WTC11 (cell line): ENCODE results near the gene PHACTR3. TPM values are rescaled to one million over a fixed set of nuclear protein-coding genes. Genes with fewer than 3 reads are reported as not detected.

ENCODE experiments used
- ATAC-seq: fragments of 200-7000 bp; cut with Tn5 transposase; 2 replicates; pipeline ENCODE4 v1.10.0; 2021; ENCODE audit warnings: mild to moderate bottlenecking, moderate library complexity
- CTCF ChIA-PET: fragments of 300-600 bp; sonication (Branson Sonifier 250); formaldehyde crosslinking; loops from one replicate; lab custom pipeline; 2021; ENCODE audit warnings: antibody characterized with exemption; lab: Charles Lee
- POLR2A ChIA-PET: fragments of 350-600 bp; sonication (Branson Sonifier 250); formaldehyde crosslinking; loops from one replicate; lab custom pipeline; 2021; ENCODE audit warnings: antibody characterized with exemption; lab: Charles Lee
- DNase-seq: peaks from one replicate; pipeline ENCODE4 v3.0.0; 2021; ENCODE audit warnings: low spot score
- H3K27ac Mint-ChIP-seq: 2 replicates; pipeline ENCODE4 v1.8.0; 2021; ENCODE audit warnings: mixed read lengths
- H3K27me3 Mint-ChIP-seq: 2 replicates; pipeline ENCODE4 v1.8.0; 2021; ENCODE audit warnings: low read depth, mild to moderate bottlenecking, moderate library complexity, mixed read lengths
- H3K36me3 Mint-ChIP-seq: 2 replicates; pipeline ENCODE4 v1.8.0; 2021; ENCODE audit warnings: mixed read lengths
- H3K4me1 Mint-ChIP-seq: 2 replicates; pipeline ENCODE4 v1.8.0; 2022; ENCODE audit warnings: mixed read lengths
- H3K4me3 Mint-ChIP-seq: 2 replicates; pipeline ENCODE4 v1.8.0; 2021; ENCODE audit warnings: mild to moderate bottlenecking, moderate library complexity, mixed read lengths
- H3K9me3 Mint-ChIP-seq: 2 replicates; pipeline ENCODE4 v1.8.0; 2021; ENCODE audit warnings: mixed read lengths
- AR ChIP-seq: fragments of 250-450 bp; sonication (Bioruptor Pico); IDR thresholded peaks from 2 replicates; pipeline ENCODE4 v1.9.0; 2021; ENCODE audit warnings: mild to moderate bottlenecking
- ATF2 ChIP-seq: sonication (generic); formaldehyde crosslinking; IDR thresholded peaks from 2 replicates; pipeline ENCODE4 v1.8.1; 2022; ENCODE audit warnings: low read depth, missing genetic modification reagents, borderline replicate concordance
- ATF6 ChIP-seq: sonication (generic); formaldehyde crosslinking; IDR thresholded peaks from 2 replicates; pipeline ENCODE4 v1.8.1; 2023; ENCODE audit warnings: mild to moderate bottlenecking, missing genetic modification reagents
- E2F1 ChIP-seq: sonication (generic); formaldehyde crosslinking; IDR thresholded peaks from 2 replicates; pipeline ENCODE4 v1.8.0; 2022; ENCODE audit warnings: mild to moderate bottlenecking, missing genetic modification reagents
- E2F5 ChIP-seq: sonication (generic); formaldehyde crosslinking; IDR thresholded peaks from 2 replicates; pipeline ENCODE4 v1.8.1; 2022; ENCODE audit warnings: mild to moderate bottlenecking, moderate library complexity, missing genetic modification reagents
- ELF4 ChIP-seq: sonication (generic); formaldehyde crosslinking; IDR thresholded peaks from 2 replicates; pipeline ENCODE4 v1.8.1; 2022; ENCODE audit warnings: low read depth, mild to moderate bottlenecking, moderate library complexity, missing genetic modification reagents
- FOXP4 ChIP-seq: sonication (generic); formaldehyde crosslinking; IDR thresholded peaks from 2 replicates; pipeline ENCODE4 v1.8.0; 2022; ENCODE audit warnings: mild to moderate bottlenecking, missing genetic modification reagents
- HMGA2 ChIP-seq: fragments of 250-450 bp; sonication (Bioruptor Pico); IDR thresholded peaks from 2 replicates; pipeline ENCODE4 v1.4.0; 2021; ENCODE audit warnings: mild to moderate bottlenecking, moderate library complexity
- KAT7 ChIP-seq: sonication (generic); formaldehyde crosslinking; IDR thresholded peaks from 2 replicates; pipeline ENCODE4 v1.8.1; 2023; ENCODE audit warnings: missing genetic modification reagents, mild to moderate bottlenecking, borderline replicate concordance
- MYBL2 ChIP-seq: sonication (generic); formaldehyde crosslinking; IDR thresholded peaks from 2 replicates; pipeline ENCODE4 v1.8.1; 2023; ENCODE audit warnings: mild to moderate bottlenecking, moderate library complexity, missing genetic modification reagents
- NR1H2 ChIP-seq: sonication (generic); formaldehyde crosslinking; IDR thresholded peaks from 2 replicates; pipeline ENCODE4 v1.9.0; 2021; ENCODE audit warnings: mild to moderate bottlenecking, moderate library complexity, missing genetic modification reagents
- PREB ChIP-seq: sonication (generic); formaldehyde crosslinking; IDR thresholded peaks from 2 replicates; pipeline ENCODE4 v1.8.1; 2022; ENCODE audit warnings: mild to moderate bottlenecking, missing genetic modification reagents, moderate library complexity, borderline replicate concordance
- PRRX2 ChIP-seq: fragments of 250-450 bp; sonication (Bioruptor Pico); IDR thresholded peaks from 2 replicates; pipeline ENCODE4 v1.8.0; 2021; ENCODE audit warnings: mild to moderate bottlenecking
- RORB ChIP-seq: fragments of 250-450 bp; sonication (Bioruptor Pico); IDR thresholded peaks from 2 replicates; pipeline ENCODE4 v1.9.0; 2021; ENCODE audit warnings: mild to moderate bottlenecking
- SMAD3 ChIP-seq: sonication (generic); formaldehyde crosslinking; IDR thresholded peaks from 2 replicates; pipeline ENCODE4 v1.8.0; 2022; ENCODE audit warnings: missing genetic modification reagents, mild to moderate bottlenecking, borderline replicate concordance
- SMAD4 ChIP-seq: sonication (generic); formaldehyde crosslinking; IDR thresholded peaks from 2 replicates; pipeline ENCODE4 v1.8.0; 2022; ENCODE audit warnings: mild to moderate bottlenecking, missing genetic modification reagents
- SOX15 ChIP-seq: fragments of 250-450 bp; sonication (Bioruptor Pico); IDR thresholded peaks from 2 replicates; pipeline ENCODE4 v1.9.0; 2021; ENCODE audit warnings: mild to moderate bottlenecking
- TCF7 ChIP-seq: sonication (generic); formaldehyde crosslinking; IDR thresholded peaks from 2 replicates; pipeline ENCODE4 v1.8.0; 2022; ENCODE audit warnings: mild to moderate bottlenecking, low read depth, missing genetic modification reagents, moderate library complexity
- TEAD4 ChIP-seq: sonication (generic); formaldehyde crosslinking; IDR thresholded peaks from 2 replicates; pipeline ENCODE4 v1.8.0; 2022; ENCODE audit warnings: mild to moderate bottlenecking, missing genetic modification reagents
- TP53 ChIP-seq: sonication (generic); formaldehyde crosslinking; IDR thresholded peaks from 2 replicates; pipeline ENCODE4 v1.8.1; 2023; ENCODE audit warnings: mild to moderate bottlenecking, missing genetic modification reagents
- ZNF121 ChIP-seq: sonication (generic); formaldehyde crosslinking; IDR thresholded peaks from 2 replicates; pipeline ENCODE4 v1.8.0; 2023; ENCODE audit warnings: missing genetic modification reagents
- ZNF232 ChIP-seq: sonication (generic); formaldehyde crosslinking; IDR thresholded peaks from 2 replicates; pipeline ENCODE4 v1.8.0; 2022; ENCODE audit warnings: mild to moderate bottlenecking, missing genetic modification reagents
- ZNF263 ChIP-seq: sonication (generic); formaldehyde crosslinking; IDR thresholded peaks from 2 replicates; pipeline ENCODE4 v1.8.1; 2022; ENCODE audit warnings: low read depth, mild to moderate bottlenecking, moderate library complexity, missing genetic modification reagents
- ZNF425 ChIP-seq: fragments of 250-450 bp; sonication (Bioruptor Pico); conservative IDR thresholded peaks from 2 replicates; pipeline ENCODE4 v1.9.0; 2021; ENCODE audit warnings: mild to moderate bottlenecking
- total RNA-seq: library from RNA; stranded (reverse); gene quantifications from 3 replicates; pipeline ENCODE4 v1.2.3, GENCODE V29; 2021

PHACTR3 gene
- total RNA-seq, 1 experiment from 2014 or later = 0.28 TPM

- DNase-seq = no peak
- peaks cover 43% of the 10 kb centered on the region for H3K9me3 Mint-ChIP-seq
- no peak for TF ChIP-seq TCF7 (CRISPR knock-in tag)
- TF ChIP-seq MYBL2 = no peak
- no peak for TF ChIP-seq NR1H2 (CRISPR knock-in tag)
- TF ChIP-seq ZNF121 (CRISPR knock-in tag) = no peak
- TF ChIP-seq PREB (CRISPR knock-in tag) = no peak
- no peak for TF ChIP-seq ATF2 (CRISPR knock-in tag)
- TF ChIP-seq KAT7 = no peak
- TF ChIP-seq ELF4 (CRISPR knock-in tag) = no peak
- no peak for TF ChIP-seq TEAD4 (CRISPR knock-in tag)
- no peak for TF ChIP-seq ATF6 (CRISPR knock-in tag)
- no peak for TF ChIP-seq HMGA2 (CRISPR knock-in tag)
- TF ChIP-seq ZNF263 (CRISPR knock-in tag) = no peak
- no peak for TF ChIP-seq PRRX2 (CRISPR knock-in tag)
- no peak for TF ChIP-seq TP53
- no peak for TF ChIP-seq E2F5
- TF ChIP-seq SMAD3 (CRISPR knock-in tag) = no peak
- no peak for TF ChIP-seq ZNF232 (CRISPR knock-in tag)
- TF ChIP-seq, all 79 proteins: peak for 0
- ATAC-seq = no peak
- H3K27me3 Mint-ChIP-seq = peaks cover 58% of the 10 kb centered on the region
- ChIA-PET CTCF (no interaction called here), POLR2A (no interaction called here)
- H3K4me3 Mint-ChIP-seq = no peak overlapping the region
- H3K4me1 Mint-ChIP-seq = no peaks in the 10 kb centered on the region
- H3K27ac Mint-ChIP-seq = no peak overlapping the region
- peaks cover 28% of the 10 kb centered on the region for H3K36me3 Mint-ChIP-seq
These were observed 56.1 kb downstream of the PHACTR3 start for GRCh38 chr20:59660471-59660870.

- Mint-ChIP-seq H3K36me3 (peaks cover 27% of the 10 kb centered on the region), H3K27ac (no peak overlapping the region), H3K9me3 (peaks cover 36% of the 10 kb centered on the region), H3K4me1 (no peaks in the 10 kb centered on the region), H3K27me3 (peaks cover 55% of the 10 kb centered on the region), H3K4me3 (no peak overlapping the region)
- CTCF ChIA-PET = no interaction called here
- POLR2A ChIA-PET = no interaction called here
- ATAC-seq (no peak), DNase-seq (no peak)
- no peak for TF ChIP-seq TEAD4 (CRISPR knock-in tag)
- TF ChIP-seq SMAD4 (CRISPR knock-in tag) = no peak
- no peak for TF ChIP-seq RORB (CRISPR knock-in tag)
- TF ChIP-seq FOXP4 = no peak
- no peak for TF ChIP-seq ZNF425 (CRISPR knock-in tag)
- no peak for TF ChIP-seq SOX15 (CRISPR knock-in tag)
- TF ChIP-seq AR (CRISPR knock-in tag) = no peak
- TF ChIP-seq SMAD3 (CRISPR knock-in tag) = no peak
- no peak for TF ChIP-seq E2F1 (CRISPR knock-in tag)
These were observed 56.8 kb downstream of the PHACTR3 start for GRCh38 chr20:59661153-59661552.
